ENCODE data around the gene RAI1.

Gene RAI1

GRCh38 chr17:17680477-17681186 lies 626 bp upstream of the RAI1 start:
- Histone ChIP-seq H3K9me3 (no peaks in the 10 kb centered on the region), H3K4me3 (peak overlapping the region; percentile 67 to 79), H3K36me3 (no peaks in the 10 kb centered on the region), H3K27me3 (no peaks in the 10 kb centered on the region), H3K4me1 (peaks cover 0 to 29% (median 18%) of the 10 kb centered on the region in 4 donors), H3K27ac (peak overlapping the region; percentile 82 to 95)
- DNase-seq = no peak
- intact Hi-C loops (cut with DNase I; ENCODE audit: low total_unique reads) = loop anchor here (2.0 to 10.0 kb wide), 3 partner anchors 104 to 357 kb away; partner anchors contain the start of genes ATPAF2 and GID4
- TF ChIP-seq, protein P1, sequence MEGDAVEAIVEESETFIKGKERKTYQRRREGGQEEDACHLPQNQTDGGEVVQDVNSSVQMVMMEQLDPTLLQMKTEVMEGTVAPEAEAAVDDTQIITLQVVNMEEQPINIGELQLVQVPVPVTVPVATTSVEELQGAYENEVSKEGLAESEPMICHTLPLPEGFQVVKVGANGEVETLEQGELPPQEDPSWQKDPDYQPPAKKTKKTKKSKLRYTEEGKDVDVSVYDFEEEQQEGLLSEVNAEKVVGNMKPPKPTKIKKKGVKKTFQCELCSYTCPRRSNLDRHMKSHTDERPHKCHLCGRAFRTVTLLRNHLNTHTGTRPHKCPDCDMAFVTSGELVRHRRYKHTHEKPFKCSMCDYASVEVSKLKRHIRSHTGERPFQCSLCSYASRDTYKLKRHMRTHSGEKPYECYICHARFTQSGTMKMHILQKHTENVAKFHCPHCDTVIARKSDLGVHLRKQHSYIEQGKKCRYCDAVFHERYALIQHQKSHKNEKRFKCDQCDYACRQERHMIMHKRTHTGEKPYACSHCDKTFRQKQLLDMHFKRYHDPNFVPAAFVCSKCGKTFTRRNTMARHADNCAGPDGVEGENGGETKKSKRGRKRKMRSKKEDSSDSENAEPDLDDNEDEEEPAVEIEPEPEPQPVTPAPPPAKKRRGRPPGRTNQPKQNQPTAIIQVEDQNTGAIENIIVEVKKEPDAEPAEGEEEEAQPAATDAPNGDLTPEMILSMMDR (IDR thresholded peaks at IDR 0.05) = no peak

- TF ChIP-seq, protein P1 (IDR thresholded peaks at IDR 0.05) = no peak
- H3K27me3 ChIP-seq = no peaks in the 10 kb centered on the region
- peak overlapping the region; percentile 67 to 79 for H3K4me3 ChIP-seq
- no peaks in the 10 kb centered on the region for H3K36me3 ChIP-seq
- intact Hi-C loops (cut with DNase I; ENCODE audit: low total_unique reads) = loop anchor here (2.0 to 10.0 kb wide), 4 partner anchors 103 to 355 kb away; partner anchors contain the start of genes ATPAF2 and GID4
- H3K4me1 ChIP-seq = peaks cover 5 to 41% (median 27%) of the 10 kb centered on the region in 4 donors
- H3K27ac ChIP-seq = peak overlapping the region; percentile 82 to 95
- DNase-seq = no peak
- H3K9me3 ChIP-seq = no peaks in the 10 kb centered on the region
Observed at GRCh38 chr17:17681744-17682292, 560 bp downstream of the RAI1 start.

DNA sequence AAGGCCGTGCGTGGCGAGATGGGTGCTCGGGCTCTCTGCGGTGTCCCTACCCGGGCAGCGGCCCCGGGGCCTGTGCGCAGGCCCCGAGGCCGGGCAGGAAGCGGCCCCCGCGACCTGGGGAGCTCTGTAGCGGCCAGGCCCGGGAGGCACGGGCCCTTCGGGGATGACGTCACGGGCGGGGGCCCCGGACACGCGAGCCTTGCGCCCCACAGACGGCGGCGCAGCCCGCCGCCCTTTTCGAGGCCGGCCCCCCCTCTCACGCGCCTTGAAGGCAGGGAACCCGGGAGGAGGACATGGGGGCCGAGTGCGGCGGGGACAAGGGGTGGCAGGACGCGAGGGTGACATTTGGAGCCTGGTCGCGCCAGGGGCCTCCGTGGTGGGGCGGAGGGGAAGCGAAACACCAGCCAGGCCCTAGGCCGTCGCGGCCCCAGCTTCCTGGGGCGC lies 1.1 kb downstream of the RAI1 start:
- Histone ChIP-seq H3K4me1 (peaks cover 5 to 46% (median 27%) of the 10 kb centered on the region in 4 donors), H3K4me3 (peak overlapping the region; percentile 67 to 79), H3K27ac (peak overlapping the region; percentile 82 to 95), H3K9me3 (no peaks in the 10 kb centered on the region), H3K36me3 (no peaks in the 10 kb centered on the region), H3K27me3 (no peaks in the 10 kb centered on the region)
- peak in 1 of 2 donors; percentile 74 for DNase-seq
- intact Hi-C loops (cut with DNase I; ENCODE audit: low total_unique reads) = loop anchor here (2.0 to 10.0 kb wide), 3 partner anchors 102 to 355 kb away; partner anchors contain the start of genes ATPAF2 and GID4
- TF ChIP-seq, protein P1 (IDR thresholded peaks at IDR 0.05) = no peak

DNA sequence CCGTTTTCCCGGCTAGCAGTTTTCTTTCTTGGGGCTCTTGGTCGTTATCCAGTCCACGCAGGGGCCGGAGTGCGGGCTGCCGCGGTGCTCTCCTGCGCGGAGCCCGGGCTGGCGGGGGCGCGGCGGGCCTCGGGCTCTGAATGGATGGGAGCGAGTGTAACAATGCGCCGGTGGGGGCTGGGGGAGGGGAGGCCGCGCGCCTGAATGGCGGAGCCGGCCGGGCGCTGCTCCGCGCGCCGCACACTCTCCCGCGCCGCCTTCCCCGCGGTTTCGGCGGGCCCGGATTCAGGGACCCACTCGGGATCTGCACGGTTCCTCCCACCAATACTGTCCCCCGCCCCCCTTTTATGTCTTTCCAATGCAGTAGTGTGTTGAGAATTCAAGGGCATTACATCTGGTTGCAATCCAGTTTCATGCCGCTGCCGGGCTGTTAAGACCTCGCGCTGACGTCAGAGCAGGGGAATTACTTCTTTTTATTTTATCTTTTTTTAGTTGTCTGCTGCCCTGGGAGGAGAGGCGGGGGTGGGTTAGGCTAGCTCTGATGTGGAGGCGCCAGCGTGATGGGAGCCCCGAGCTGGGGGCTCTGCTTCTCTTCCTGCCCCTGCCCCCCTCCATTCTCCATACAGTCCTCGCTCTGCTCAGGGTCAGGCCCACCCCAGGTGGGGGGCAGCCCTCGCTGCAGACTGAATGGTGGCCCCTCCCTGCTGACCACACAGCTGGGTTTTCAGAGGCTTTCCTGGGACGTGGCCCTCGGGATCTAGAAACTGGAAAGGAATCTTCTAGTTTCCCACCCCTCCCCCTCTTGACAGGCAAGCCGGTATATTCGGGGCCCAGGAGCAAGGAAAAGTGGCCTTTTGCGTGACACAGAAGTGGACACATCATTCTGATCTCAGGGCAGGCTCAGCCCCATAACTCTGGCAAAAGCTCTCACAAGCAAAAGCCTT lies 1.8 kb downstream of the RAI1 start:
- H3K36me3 ChIP-seq = no peaks in the 10 kb centered on the region
- intact Hi-C loops (cut with DNase I; ENCODE audit: low total_unique reads) = loop anchor here (2.0 to 10.0 kb wide), 3 partner anchors 102 to 354 kb away; partner anchors contain the start of genes ATPAF2 and GID4
- H3K27me3 ChIP-seq = no peaks in the 10 kb centered on the region
- H3K4me1 ChIP-seq = peaks cover 5 to 47% (median 27%) of the 10 kb centered on the region in 4 donors
- no peaks in the 10 kb centered on the region for H3K9me3 ChIP-seq
- TF ChIP-seq, protein P1 (IDR thresholded peaks at IDR 0.05) = no peak
- peak overlapping the region; percentile 67 to 79 for H3K4me3 ChIP-seq
- peak overlapping the region; percentile 82 to 95 for H3K27ac ChIP-seq
- DNase-seq = peak; percentile 55 to 79

Data from tibial artery (tissue), 4 donors.